Measurements from ENCODE around the gene FGD5.

DNA sequence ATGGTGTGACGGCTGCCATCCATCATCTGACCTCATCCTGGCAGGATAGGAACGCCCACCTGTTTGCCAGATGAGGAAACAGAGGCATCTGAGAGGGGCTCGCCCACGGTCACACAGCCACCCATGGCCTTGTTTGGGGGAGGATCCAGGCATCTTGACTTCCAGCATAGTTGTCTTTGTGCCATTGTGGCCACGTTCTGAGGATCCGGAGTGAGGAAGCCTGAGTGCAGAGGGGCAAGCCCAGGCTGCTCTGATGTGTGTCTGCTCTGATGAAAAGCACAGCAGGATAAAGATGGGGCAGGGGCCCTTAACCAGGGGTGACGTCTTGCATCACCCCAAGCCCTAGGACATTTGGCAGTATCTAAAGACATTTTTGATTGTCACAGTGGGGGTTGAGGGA lies 58.7 kb downstream of the FGD5 start:
- TF ChIP-seq EZH2 (IDR thresholded peaks at IDR 0.05), result no peak
- TF ChIP-seq EZH2phosphoT487 (IDR thresholded peaks at IDR 0.05), result no peak

All from neural progenitor cell (in vitro differentiated cells).